AG09309 (cell line): ENCODE measurements around the gene CLK2.
A peak's percentile ranks its signal among the peaks of the same experiment; 100 is the strongest.

ENCODE experiments used
- DNase-seq: peaks from one replicate; pipeline ENCODE4 v3.0.0-alpha.2; 2010; ENCODE audit warnings: low read depth
- H3K4me3 ChIP-seq: 2 replicates; pipeline ENCODE4 v1.5.1; 2011; ENCODE audit warnings: mild to moderate bottlenecking, low read depth, low read length, moderate library complexity; ENCODE audit not compliant: control insufficient read depth
- CTCF ChIP-seq: IDR thresholded peaks from 2 replicates; pipeline ENCODE4 v1.5.1; 2011; ENCODE audit warnings: mild to moderate bottlenecking, low read depth, low read length, inconsistent platforms; ENCODE audit not compliant: insufficient read depth, control insufficient read depth; ENCODE audit errors: missing control alignments

Gene CLK2

GRCh38 chr1:155260276-155260675, 13.0 kb downstream of the CLK2 start:
- no peak overlapping the region for H3K4me3 ChIP-seq
- no peak for TF ChIP-seq CTCF

GRCh38 chr1:155256058-155256852, 17.0 kb downstream of the CLK2 start:
- H3K4me3 ChIP-seq = peak overlapping the region; percentile 62
- TF ChIP-seq CTCF = no peak
- DNase-seq = no peak

More at GRCh38 chr1:155260276-155260675, 13.0 kb downstream of the CLK2 start:
- no peak for DNase-seq

- H3K4me3 ChIP-seq = peak within 1 kb of the TSS; percentile 62
- DNase-seq = no peak
- TF ChIP-seq CTCF = peak; percentile 10
Observed at GRCh38 chr1:155255243-155256007, 17.9 kb downstream of the CLK2 start, which contains the start of gene ENTREP3. Gene ENTREP3, minus strand, starts transcription at chr1:155255483. Its CDS starts 606 bp downstream, at chr1:155254877.

GRCh38 chr1:155254714-155255242, 18.5 kb downstream of the CLK2 start:
- H3K4me3 ChIP-seq = peak overlapping the region; percentile 62
- TF ChIP-seq CTCF = no peak
- no peak for DNase-seq

- H3K4me3 ChIP-seq = peak overlapping the region; percentile 62
- DNase-seq = no peak
- no peak for TF ChIP-seq CTCF
Observed at GRCh38 chr1:155254228-155254713, 19.0 kb downstream of the CLK2 start.

- DNase-seq = no peak
- H3K4me3 ChIP-seq = peak overlapping the region; percentile 62
- TF ChIP-seq CTCF = no peak
Observed at GRCh38 chr1:155253797-155254196, 19.5 kb downstream of the CLK2 start.
